GM21717 (cell line): ENCODE results near the gene DDI1.

Experiments used
- ATAC-seq: cut with Tn5 transposase; IDR thresholded peaks from one replicate; pipeline ENCODE4 v1.9.1; 2021; ENCODE audit warnings: mild to moderate bottlenecking, moderate library complexity; ENCODE audit not compliant: unreplicated experiment

DDI1 gene

DNA sequence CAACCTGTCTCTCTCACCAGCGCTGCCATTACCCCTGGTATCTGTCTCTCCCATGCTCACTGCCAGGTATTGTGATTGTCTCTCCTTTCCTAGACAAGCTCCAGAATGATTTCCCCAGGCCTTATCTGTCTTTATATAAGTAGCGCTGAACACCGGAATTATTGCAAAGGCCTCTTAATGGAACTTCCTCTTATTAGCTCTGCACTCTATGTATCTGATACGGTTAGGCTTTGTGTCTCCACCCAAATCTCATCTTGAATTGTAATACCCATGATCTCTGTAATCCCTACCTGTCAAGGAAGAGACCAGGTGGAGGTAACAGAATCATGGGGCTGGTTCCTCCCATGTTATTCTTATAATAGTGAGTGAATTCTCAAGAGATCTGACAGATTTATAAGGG, 39.3 kb downstream of the DDI1 start:
- ATAC-seq: no peak

DNA sequence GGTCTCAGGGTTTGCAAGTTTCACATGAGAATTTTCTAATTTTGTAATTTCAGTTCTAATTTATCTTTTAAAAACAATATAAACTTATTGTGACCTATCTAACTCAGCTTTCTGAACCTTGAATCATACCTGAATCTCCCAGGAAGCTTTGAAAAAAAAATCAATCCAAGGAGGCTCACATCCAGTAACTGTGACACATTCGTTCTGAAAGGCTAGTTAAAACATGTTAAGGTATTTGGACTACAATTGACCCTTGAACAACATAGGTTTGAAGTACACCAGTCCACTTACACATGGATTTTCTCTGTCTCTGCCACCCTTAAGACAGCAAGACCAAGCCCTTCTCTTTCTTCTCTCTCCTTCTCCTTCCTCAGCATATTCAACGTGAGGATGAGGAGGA, 40.0 kb downstream of the DDI1 start:
- no peak for ATAC-seq

DNA sequence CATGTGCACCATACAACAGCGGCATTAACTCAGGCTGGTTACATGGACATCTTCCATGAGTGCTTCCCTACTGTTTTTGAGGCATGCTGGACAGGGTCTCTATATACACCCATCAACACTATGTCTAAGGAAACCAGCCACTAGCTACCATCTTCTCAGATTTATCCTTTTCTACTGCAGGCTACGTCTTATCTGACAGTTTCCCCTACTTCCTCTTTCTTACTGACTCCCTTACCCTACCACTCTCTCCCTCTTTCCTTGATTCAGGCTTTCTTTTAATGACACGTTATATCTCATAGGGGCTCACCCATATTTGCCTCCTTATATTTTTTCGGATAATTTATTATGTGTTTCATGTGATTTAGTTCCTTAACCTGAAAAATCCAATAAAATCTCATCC, 41.8 kb downstream of the DDI1 start:
- ATAC-seq: no peak

DNA sequence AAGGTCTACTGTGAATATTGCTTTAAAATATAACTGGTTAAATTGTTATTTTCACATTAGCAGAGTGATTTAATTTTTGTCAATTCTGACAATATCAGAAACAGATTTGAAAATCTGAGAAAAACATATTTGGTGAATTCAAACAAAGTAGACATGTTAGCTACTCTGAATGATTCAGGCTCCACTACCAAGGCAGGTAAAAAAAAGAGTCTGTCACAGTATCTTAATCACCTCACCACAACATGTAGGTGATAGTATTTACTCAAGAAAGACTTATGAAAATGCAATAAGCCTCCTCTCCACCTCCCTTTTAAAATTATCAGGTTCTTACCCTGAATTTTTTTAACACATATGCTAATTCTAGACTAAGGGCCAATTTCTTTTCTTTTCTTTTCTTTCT, 42.6 kb downstream of the DDI1 start:
- no peak for ATAC-seq

DNA sequence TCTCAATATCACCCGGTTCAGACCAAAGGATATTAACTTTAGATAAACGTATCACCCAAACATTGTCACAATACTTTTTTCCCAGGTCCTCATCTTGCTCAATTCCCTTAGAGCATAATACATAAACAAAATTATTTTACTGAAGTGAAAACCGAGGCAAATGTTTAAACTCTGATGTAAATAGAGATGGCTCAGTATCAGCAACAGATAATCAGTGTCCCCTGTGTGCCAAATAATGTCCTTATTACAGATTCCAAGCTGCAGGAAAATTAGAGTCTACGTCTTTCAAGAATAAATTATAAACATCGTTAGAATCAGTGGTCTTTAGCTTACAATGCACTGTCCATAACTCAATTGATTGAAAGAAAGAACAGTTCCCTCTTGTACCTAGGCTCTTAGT, 50.2 kb downstream of the DDI1 start:
- no peak for ATAC-seq
